ENCODE results near the gene MS4A13.
"Not testable (repeated sequence)": the region's sequence is repeated elsewhere in the genome, so short reads cannot be mapped to it uniquely, and the experiment has no call there.

The MS4A13 gene

GRCh38 chr11:60532383-60532782, 17.2 kb downstream of the MS4A13 start:
- DNase-seq = not testable (repeated sequence)

DNA sequence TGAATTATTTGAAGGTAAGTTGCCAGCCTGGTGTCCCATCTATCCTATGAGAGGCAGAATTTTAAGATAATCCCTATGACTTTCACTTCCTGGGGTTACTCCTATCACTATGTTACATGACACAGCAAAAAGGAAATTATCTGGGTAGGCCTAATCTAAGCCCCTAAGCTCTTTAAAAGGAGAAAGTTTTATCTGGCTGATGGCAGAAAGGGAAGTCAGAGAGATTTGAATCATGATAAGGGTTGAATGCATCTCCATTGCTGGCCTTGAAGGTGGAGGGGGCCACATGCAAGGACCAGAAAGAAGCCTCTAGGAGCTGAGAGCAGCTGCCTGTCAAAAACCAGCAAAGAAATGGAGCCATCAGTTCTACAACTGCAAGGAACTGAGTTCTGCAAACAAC, 23.4 kb downstream of the MS4A13 start:
- not testable (repeated sequence) for DNase-seq

- DNase-seq = no peak
These were observed 28.9 kb downstream of the MS4A13 start for GRCh38 chr11:60544077-60544476.

DNA sequence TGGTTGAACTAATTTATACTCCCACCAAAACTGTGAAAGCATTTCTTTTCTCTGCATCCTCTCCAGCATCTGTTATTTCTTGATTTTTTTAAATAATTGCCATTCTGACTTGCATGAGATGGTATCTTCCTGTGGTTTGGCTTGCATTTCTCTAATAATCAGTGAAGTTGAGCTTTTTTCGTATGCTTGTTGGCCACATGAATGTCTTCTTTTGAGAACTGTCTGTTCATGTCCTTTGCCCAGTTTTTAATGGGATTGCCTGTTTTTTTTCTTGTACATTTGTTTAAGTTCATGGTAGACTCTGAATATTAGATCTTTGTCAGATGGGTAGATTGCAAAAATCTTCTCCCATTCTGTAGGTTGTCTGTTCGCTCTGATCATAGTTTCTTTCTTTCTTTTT, 46.1 kb downstream of the MS4A13 start:
- DNase-seq = no peak

DNA sequence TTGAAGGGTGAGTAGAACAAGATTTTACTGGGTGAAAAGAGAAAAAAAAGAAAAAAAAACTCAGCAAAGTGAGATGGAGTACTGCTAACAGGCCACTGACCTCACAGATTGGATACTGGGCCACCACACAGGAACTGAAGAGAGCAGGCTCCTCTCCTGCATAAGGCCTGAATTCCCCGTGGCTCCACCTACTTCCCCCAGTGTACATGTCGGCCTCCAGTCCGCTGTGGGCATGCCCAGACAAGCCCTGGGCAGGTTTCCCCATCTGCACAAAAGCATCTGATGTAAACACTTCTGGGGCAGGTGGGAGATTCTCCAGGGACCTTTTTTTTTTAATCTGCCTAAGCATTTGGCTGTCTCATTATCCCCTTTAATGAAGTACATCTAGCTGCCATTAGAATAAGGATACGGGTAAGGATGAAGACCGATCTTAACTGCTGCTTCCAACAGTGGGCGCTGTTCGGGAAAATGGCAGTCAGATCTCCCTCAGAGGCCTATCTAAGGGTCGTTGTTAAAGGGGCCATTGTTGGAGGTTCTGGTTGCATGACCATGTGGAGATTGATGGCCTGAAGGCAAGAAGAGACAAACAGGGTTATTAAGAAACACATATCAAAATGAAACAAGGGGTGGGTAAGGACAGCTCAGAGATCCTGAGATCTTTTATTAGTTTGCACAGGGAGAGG, 48.5 kb downstream of the MS4A13 start:
- DNase-seq = no peak

- no peak for DNase-seq
These were observed 51.6 kb downstream of the MS4A13 start for GRCh38 chr11:60566776-60567175.

DNA sequence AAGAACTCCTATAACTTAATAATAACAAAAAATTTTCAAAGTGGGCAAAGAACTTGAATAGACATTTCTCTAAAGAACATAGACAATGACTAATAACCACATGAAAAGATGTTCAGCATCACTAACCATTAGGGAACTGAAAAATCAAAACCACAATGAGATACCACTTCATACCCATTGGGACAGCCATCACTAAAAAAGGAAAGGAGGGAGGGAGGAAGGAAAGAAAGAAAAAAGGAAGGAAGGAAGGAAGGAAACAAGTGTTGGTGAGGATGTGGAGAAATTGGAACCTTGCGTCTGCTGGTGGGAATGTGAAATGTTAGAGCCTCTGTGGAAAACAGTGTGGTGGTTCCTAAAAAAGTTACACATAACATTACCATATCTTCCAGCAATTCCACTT, 55.8 kb downstream of the MS4A13 start:
- DNase-seq = no peak

DNA sequence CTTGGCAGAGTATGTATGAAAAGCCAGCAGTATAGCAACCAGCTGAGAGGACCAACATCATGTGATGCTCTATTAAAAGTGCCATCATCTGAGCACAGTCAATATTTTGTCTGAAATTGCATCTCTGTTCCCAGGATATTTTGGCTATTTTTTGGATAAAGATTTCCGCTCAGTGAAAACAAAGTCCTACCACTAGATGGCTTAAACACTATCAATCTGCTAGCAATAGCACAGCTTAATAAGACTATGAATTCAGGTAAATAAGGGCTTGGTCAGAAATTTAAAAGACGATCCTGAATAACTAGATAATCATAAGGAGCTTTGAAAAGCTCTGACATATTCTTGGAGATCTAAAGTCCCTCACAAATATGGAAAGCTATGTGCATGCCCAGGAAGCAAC, 74.4 kb downstream of the MS4A13 start:
- DNase-seq = no peak

Measured in NCI-H1092 treated with DMSO at 0.1 percent for 48 hours (cell line).